GM18909 (cell line): Measurements from ENCODE around the gene KCNN4.

Experiments used
- ATAC-seq: cut with Tn5 transposase; IDR thresholded peaks from one replicate; pipeline ENCODE4 v1.9.1; 2021; ENCODE audit warnings: mild to moderate bottlenecking; ENCODE audit not compliant: unreplicated experiment, poor library complexity

Gene KCNN4

DNA sequence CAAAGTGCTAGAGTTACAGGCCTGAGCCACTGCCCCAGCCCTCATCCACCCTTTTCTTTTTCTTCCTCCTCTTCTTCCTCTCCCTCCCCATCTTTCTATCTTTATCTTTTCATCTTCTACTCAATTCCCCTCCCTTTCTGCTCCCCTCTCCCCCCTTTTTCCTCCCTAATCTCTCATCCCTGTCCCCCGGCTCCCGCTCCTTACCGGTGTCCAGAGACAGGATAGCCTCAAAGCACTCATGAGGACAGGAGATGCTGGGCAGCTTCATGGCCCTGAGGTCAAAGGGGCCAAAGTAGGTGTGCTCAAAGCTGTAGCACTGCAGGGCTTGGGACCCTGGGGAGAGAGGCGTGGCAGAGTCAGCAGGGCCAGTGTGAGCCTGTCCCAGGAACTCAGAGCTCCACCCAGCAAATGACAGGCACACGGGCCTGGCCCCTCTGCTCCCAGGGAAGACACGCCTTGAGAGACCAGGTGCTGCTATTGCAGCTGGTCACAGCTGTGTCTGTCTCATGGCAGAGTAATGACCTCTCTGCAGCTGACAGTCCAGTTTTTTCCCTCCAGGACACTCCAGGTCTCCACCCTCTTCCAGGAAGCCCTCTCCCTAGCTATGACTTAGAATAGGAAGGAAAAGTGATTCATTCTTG, 18.8 kb upstream of the KCNN4 start:
- ATAC-seq = no peak

DNA sequence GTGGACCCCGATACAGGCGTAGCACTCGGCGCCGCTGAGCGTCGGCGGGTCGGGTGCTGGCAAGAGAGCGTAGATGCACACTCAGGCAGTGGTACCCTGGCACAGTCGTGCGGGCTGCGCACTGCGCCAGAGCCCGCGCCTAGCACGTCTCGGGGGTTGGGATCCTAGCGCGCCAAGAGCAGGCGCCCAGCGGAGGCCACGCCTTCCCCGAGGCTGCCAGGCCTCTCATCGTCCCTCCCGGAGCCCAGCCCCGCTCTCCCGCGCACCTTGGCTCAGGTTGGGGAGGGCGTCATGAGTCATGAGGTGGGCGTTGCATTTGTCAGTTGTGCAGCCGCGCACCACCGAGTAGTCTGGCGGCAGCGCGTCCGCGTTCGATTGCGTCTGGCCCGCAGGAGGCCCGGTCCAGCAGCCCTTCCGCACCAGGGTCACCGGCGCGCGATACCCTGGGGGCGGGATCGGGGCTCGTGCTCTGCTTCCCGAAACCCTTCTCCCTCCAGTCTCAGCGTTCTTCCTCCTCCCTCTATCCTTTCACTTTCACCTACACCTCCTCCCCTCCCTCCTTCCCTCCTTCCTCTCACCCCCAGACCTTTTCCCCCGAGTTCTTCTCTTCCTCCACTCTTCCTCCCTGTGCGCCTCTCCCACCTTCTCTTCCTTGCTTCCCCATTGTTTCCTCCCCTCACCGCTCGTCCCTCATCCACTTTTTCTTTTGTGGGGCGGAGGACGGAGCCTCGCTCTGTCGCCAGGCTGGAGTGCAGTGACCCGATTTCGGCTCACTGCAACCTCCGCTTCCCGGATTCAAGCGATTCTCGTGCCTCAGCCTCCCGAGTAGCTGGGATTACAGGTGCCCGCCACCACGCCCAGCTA, 18.0 kb upstream of the KCNN4 start:
- no peak for ATAC-seq

DNA sequence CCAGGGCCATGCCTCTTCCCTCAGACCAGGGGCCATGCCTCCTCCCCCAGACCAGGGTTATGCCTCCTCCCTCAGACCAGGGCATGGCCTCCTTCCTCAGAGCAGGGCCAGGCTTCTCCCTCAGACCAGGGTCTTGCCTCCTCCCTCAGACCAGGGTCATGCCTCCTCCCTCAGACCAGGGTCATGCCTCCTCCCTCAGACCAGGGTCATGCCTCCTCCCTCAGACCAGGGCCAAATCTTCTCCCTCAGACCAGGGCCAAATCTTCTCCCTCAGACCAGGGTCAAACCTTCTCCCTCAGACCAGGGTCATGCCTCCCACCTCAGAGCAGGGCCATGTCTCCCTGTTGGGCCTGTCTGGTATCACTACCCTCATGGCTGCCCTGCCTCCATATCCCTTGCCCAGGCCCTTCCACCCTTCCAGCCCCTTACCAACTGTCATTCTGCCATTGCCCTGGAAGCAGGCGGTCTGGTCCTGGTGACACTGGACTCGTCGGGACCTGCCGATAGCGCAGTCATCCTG, 17.3 kb upstream of the KCNN4 start:
- no peak for ATAC-seq

DNA sequence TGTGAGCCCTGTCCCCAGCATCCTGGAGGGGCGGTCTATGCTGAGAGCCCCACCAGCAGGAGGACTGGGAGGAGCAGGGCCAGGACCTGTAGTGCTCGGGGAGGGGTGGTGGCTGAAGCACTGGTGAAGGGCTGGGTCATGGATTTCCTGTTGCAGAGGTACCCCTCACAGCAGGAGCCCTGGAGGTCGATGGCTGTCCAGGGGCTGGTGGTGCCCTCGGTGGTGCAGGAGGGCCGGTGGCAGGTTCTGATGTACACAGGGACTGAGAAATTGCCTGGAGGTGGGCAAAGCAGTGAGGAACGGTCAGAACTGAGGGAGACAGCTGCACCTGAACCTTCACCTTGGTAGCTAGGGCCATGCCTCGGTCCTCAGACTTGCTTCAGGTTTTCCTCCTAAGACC, 16.8 kb upstream of the KCNN4 start:
- ATAC-seq = no peak

DNA sequence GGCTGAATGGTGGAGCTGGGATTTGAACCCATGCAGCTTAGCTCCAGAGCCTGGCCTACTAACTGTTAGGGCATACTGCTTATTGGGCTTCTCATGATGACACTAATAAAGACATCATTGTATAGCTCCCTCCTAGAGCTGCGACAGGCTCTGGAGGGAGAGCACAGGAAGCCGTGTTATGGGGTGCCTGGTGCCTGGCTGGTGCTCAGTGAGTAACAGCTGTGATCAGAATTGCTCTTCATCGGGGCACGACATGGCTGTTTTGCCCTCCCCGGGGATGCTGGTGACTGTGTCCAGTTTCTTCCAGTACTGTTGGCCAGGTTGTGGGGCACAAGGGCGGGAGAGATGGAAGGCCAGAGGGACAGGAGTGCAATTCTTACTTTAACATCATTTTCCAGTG, 16.3 kb upstream of the KCNN4 start:
- ATAC-seq = no peak

DNA sequence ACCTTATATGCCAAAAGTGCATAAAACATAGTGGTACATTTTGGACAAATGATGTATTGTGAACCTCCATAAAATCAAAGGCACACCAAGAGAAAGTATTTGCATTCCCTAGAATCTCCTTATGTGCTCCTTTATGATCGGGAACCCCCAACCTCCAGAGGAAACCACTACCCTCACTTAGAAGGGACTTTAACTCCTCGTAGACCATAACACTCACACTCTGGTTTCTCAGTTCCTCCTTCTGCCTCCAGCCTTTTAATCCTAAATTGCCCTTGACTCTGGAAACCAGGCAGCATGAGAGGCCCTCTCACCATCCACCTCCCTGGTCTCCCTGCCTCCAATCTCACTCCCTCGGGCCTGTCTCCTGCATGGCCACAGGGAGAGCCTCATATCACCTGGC, 9.8 kb upstream of the KCNN4 start:
- ATAC-seq = no peak

DNA sequence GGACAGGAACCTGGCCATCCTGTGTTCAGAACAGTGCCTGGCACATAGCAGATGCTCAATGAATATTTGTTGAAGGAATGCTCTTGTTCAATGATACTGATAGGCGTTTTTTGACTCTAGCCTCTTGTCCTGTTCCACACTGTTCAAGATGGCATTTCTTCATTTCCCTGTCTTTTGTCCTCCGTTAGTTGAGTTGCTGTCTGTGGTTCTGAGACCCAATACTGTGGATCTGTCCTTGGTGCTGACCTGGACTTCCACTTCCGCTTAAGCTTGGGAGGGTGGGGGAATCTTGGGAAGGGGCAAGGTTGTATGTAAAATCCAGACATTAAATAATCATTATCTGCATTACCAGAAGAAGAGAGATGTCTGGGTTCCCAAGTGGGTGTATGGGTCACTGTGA, 8.3 kb upstream of the KCNN4 start:
- ATAC-seq = no peak

DNA sequence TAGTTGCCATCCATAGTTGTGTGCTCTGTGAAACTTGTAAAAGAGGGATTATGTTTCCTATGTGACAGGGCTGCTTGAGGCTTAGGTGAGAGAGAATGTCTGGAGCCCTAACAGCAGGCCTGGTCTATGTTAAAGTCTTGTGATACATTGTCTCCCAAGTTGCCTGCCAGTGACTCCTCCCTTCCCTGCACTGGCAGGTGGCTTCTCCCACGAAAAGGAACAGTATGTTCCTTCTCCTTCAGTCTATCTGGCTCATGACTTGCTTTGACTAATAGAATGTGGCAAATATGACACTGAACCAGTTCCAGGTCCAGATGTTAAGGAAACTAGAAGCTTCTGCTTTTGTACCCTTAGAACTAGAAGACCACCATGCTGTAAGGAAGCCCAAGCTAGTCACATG, 5.9 kb upstream of the KCNN4 start:
- no peak for ATAC-seq

DNA sequence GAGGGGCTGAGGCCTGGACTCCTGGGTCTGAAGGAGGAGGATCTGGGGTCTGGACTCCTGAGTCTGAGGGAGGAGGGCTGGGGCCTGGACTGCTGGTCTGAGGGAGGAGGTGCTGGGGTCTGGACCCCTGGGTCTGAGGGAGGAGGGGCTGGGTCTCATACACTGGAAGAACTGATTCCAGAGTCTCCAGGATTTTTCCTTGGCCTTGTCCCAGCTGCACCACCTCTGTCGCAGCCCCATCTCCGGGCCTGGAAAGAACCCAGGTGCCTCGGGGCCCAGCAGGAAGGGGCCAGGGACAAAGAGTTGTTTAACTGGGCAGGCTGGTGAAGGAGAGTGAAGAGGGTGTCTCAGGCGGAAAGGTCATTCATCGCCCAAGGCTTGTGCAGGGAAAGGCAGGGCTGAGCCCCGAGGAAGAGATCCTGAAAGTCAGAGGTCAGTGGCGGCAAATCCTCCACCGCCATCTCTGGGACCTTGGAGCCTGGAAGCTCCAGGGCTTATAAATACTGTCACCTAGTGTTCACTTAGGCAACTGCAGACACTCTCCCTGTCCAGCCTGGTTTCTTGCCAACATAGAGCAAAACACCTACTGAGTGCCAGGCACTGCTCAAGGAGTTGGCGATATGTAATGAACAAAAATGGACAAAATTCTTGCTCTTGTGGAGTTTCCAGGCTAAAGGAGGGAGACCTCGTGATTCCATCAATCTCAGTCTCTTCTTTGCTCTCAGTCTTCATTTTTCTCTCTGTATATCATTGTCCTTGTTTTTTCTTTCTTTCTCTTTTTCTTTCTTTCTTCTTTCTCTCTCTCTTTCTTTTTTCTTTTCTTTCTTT, 4.4 kb upstream of the KCNN4 start:
- ATAC-seq = no peak

DNA sequence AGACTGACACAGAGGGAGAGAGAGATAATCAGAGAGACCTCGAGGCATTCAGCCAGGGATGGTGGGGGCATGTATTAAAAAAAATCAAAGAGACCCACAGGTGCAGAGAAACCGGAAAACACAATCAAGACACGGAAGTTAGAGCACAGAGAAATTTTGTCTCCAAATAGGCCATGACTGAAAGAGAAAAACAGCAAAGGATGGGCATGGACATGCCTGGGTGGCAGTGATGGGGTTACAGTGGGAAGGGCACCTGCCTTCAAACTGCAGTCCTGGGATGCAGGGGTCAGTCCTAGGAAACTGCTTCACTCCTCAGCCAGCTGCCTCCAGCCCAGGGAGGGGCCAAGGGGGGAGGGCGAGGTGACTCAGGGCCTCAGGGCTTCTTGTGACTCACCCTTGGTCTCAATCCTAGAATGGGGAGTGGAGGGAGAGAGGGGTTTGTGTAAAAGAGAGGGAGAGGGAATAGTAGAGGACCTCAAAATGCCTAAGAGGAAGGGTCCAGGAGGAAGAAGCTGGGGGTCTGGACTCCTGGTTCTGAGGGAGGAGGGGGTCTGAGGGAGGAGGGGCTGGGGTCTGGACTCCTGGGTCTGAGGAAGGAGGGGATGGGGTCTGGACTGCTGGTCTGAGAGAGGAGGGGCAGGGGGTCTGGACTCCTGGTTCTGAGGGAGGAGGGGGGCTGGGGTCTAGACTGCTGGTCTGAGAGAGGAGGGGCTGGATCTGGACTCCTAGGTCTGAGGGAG, 3.6 kb upstream of the KCNN4 start:
- no peak for ATAC-seq

DNA sequence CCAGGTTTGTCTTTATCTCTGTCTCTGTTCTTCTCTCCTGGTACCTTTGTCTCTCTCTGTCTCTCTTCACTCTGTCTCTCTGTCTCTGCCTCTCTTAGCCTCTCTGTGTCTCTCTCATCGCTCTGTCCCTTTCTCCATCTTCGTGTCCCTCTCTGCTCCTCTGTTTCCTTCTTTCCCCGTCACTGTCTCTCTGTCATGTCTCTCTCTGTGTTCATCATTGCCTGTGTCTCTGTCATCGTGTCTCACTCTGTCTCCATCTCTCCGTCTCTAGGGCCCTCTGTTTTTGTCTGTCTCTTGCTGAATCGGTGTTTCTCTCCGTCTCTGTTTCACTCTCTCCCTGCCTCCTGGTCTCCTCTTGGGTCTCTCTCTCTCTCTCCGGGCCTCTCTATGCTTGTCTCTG, 2.9 kb upstream of the KCNN4 start:
- no peak for ATAC-seq

DNA sequence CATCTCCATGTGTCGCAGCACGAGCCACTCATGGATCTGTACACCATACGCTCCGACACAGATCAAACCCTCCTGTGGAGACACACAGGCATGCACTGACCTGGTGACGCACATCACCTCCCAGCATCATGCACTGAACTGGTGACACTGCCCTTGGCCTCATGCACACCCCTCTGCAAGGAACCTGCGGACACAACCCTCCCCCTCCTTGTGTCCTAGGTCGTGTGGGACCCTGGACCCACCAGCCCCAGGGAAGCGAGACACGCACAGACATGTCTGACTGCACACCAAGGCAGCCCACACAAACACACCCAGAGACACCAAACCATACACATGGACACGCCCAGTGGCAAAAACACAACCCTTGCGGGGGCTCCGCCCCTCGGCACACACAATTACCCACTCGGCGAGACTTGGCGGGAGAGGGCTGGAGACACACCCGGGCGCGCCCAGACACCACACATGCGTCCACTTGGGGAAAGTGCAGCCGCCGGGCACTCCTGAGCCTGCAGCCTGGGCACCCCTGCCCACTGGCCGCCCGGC, 2.0 kb upstream of the KCNN4 start:
- no peak for ATAC-seq

DNA sequence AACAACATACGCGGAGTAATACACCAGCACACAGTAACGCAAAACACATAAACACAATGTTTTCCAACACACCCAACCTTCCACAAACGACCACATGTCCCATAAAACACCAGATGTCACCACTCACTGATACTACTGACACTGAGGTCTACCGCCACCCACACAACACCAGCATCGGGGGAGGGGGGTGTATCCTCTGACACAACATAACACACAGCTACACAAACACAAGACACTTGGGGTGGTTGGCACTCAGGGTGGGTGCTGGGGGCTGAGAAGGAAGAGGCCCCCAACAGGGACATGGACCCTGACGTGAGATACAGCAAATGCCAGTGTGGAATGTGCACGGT, 1.5 kb upstream of the KCNN4 start:
- no peak for ATAC-seq

DNA sequence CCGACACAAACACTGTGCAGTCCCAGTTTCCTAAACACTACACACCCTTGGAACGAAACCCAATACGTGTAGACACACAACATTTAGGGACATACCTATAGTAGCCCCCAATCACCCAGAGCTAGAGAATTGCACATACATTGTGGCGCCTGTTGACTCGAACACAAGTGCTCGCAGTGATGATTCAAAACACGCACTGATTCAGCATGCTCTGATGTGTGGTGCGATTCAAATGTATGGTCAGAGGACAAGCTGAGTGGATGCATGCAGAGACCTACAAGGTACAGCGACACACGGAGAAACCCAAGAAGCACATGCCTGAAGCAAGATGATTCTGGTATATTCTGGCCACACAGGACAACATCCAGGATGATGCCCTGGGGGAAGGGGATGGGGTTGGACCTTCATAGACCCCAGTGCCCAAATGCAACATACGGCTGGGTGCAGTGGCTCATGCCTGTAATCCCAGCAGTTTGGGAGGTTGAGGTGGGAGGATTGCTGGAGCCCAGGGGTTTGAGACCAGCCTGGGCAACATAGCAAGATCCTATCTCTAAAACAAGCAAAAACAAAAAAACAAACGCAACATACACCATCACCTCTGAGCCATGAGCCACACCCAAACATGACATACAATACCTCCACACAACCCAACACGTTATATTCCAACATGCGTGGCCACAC, 997 bp upstream of the KCNN4 start:
- no peak for ATAC-seq

DNA sequence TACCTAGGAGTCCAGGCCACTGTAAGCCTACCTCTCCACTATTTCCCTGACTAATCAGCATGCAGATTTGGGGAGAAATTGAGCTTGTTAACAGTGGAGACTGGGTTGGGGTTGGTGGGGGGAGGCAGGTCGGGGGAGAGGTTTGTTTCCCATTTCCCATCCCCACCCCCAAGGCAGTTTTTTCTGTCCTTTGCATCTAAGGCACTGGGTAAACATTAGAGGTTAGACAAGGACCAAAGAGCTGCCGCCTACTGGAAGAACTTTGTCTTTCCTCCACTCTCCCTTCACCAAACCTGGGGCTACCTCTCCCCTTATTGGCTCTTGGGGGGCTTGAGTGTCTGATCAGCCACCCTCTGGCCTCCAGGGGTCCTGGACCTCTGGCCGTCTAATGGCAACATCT, 953 bp downstream of the KCNN4 start:
- no peak for ATAC-seq

DNA sequence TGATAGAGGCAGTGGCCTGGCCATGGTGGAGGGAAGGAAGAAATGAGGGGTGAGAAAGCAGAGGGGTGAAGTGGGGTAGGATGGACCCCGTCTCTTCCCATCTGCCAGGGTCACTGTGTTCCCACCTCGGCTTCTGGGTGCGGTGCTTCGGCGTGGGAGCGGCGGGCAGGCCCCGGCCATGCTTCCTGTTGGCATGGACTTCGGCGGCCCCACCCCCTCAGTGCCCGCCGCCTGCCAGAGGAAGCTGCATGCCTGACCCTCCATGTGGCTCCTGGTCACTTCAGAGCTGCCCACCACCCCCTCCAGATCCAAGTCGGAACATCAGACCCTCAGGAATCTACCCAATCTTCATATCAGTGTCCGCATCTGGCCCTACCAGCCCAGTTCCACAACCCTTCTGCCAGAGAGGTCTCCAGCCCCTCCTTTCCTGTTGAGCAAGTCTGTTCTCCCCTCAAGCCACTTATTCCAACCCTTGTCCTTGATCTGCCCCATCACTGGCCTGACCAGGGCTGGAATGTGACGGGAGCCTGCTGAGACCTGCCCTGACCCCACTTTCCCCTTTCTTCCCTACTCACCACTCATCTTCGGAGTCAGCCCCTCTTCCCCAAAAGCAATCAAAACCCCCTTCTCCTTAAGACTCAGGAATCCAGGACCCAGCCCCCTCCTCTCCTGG, 1.5 kb downstream of the KCNN4 start:
- ATAC-seq = no peak

DNA sequence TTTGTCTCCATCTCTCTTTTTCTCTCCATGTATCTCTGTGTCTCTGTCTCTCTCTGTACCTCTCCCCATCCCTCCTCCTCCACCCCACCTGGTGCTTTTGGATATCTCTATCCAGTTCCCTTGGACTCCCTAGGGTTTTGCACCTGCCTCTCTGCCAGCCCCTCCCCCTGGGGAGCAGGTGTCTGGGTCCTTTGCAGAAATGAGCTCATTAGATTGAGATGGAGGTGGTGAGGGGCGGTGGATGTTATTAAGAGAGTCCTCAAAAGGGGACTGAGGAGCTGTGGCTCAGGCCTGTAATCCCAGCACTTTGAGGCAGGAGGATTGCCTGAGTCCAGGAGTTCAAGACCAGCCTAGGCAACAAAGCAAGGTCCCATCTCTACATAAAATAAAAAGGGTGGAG, 2.1 kb downstream of the KCNN4 start:
- ATAC-seq = no peak

DNA sequence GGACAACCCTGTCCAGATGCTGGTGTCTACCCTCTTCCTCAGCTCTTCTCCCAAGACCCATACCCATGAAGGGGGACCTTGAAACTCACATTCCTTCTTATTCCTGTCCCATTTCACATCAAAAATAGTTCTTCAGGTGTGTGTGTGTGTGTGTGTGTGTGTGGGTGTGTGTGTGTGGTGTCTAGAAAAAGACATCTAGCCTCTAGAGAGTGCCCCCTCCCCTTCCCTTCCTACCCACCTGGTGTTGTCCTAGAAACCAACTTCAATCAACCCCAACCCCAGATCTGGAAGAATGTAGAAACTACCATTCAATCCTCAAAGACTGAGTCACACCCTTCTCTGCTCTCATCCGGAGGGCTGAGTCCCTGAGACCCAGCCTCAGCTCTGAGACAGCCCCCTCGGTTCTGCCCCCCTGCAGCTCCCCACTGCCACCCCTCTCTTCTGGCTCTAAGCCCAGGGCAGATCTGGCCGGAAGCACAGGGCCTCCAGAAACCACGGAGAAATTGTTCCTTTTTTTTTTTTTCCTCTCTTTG, 3.5 kb downstream of the KCNN4 start:
- no peak for ATAC-seq

DNA sequence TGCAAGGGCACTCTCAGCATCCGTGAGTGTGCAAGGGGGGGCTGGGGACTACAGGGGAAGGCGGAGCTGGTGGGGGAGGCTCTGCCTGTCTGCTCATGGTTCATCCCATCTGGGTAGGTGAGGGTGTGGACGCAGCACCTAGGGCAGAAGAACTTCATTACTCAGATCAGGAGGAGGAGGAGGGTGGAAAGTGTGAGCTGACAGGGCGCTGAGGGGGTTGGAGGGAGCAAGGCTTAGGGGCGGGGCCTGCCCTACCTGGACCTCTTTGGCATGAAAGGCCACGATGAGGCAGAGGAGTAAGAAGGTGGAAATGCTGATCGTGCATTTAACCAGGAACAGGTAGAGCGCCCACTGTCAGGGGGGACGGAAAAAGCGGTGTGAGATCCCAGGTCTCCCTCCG, 4.5 kb downstream of the KCNN4 start:
- ATAC-seq = no peak
